GM23338 (cell line): ENCODE measurements around the gene LRRC3. TPM values are rescaled to one million over a fixed set of nuclear protein-coding genes. Genes with fewer than 3 reads are reported as not detected.

Source experiments
- ATAC-seq: fragments of 200-7000 bp; cut with Tn5 transposase; 3 replicates; pipeline ENCODE4 v1.9.1; 2020
- DNase-seq: peaks from one replicate; pipeline ENCODE4 v3.0.0-alpha.2; 2015; ENCODE audit warnings: low spot score
- H2AFZ ChIP-seq: fragments of 200-600 bp; sonication (generic); 2 replicates; pipeline ENCODE4 v1.8.0; 2016; ENCODE audit warnings: antibody characterized with exemption, mild to moderate bottlenecking, moderate library complexity
- H3F3A ChIP-seq: fragments of 200-600 bp; sonication (generic); replicated peaks from 2 replicates; pipeline ENCODE4 v1.8.0; 2017; ENCODE audit warnings: antibody characterized with exemption, mixed run types, low read depth
- H3K27ac ChIP-seq: fragments of 200-600 bp; sonication (generic); 2 replicates; pipeline ENCODE4 v1.6.1; 2016; ENCODE audit warnings: low read depth
- H3K27me3 ChIP-seq: fragments of 200-600 bp; sonication (generic); 2 replicates; pipeline ENCODE4 v1.8.0; 2016; ENCODE audit warnings: mild to moderate bottlenecking, mixed run types, moderate library complexity; ENCODE audit not compliant: insufficient read depth
- H3K36me3 ChIP-seq: fragments of 200-600 bp; sonication (generic); 2 replicates; pipeline ENCODE4 v1.8.0; 2016; ENCODE audit warnings: mild to moderate bottlenecking; ENCODE audit not compliant: insufficient read depth
- H3K4me1 ChIP-seq: fragments of 200-600 bp; sonication (generic); 2 replicates; pipeline ENCODE4 v1.8.0; 2016; ENCODE audit warnings: mild to moderate bottlenecking, moderate library complexity; ENCODE audit not compliant: insufficient read depth
- H3K4me2 ChIP-seq: fragments of 200-600 bp; sonication (generic); 2 replicates; pipeline ENCODE4 v1.7.1; 2017; ENCODE audit warnings: mixed run types
- H3K4me3 ChIP-seq: fragments of 200-600 bp; sonication (generic); 2 replicates; pipeline ENCODE4 v1.6.1; 2016; ENCODE audit warnings: mixed run types
- H3K79me2 ChIP-seq: fragments of 200-600 bp; sonication (generic); replicated peaks from 2 replicates; pipeline ENCODE4 v1.8.0; 2017; ENCODE audit warnings: mild to moderate bottlenecking; ENCODE audit not compliant: insufficient read depth
- H3K9me2 ChIP-seq: fragments of 200-600 bp; sonication (generic); 2 replicates; pipeline ENCODE4 v1.8.0; 2017; ENCODE audit not compliant: insufficient read depth
- H4K20me1 ChIP-seq: fragments of 200-600 bp; sonication (generic); replicated peaks from 2 replicates; pipeline ENCODE4 v1.8.0; 2017; ENCODE audit warnings: mild to moderate bottlenecking; ENCODE audit not compliant: insufficient read depth
- H3K27ac Mint-ChIP-seq: 2 replicates; pipeline ENCODE4 v1.8.0; 2020; ENCODE audit warnings: inconsistent platforms, mild to moderate bottlenecking, moderate library complexity, mixed read lengths
- H3K27me3 Mint-ChIP-seq: 3 replicates; pipeline ENCODE4 v1.8.0; 2022; ENCODE audit warnings: low read depth, mild to moderate bottlenecking, moderate library complexity, mixed read lengths, inconsistent platforms; ENCODE audit not compliant: insufficient read depth, poor library complexity
- H3K36me3 Mint-ChIP-seq: 3 replicates; pipeline ENCODE4 v1.8.0; 2021; ENCODE audit warnings: low read depth, mild to moderate bottlenecking, inconsistent platforms, moderate library complexity, mixed read lengths
- H3K4me1 Mint-ChIP-seq: 3 replicates; pipeline ENCODE4 v1.8.0; 2020; ENCODE audit warnings: mild to moderate bottlenecking, inconsistent platforms, mixed read lengths
- H3K4me3 Mint-ChIP-seq: 3 replicates; pipeline ENCODE4 v1.8.0; 2021; ENCODE audit warnings: moderate library complexity, mild to moderate bottlenecking, inconsistent platforms, mixed read lengths
- H3K9me3 Mint-ChIP-seq: 3 replicates; pipeline ENCODE4 v1.8.0; 2020; ENCODE audit warnings: moderate library complexity, mild to moderate bottlenecking, inconsistent platforms, mixed read lengths
- CTCF ChIP-seq, 2 experiments: fragments of 200-600 bp in 1 of 2; sonication (generic) in 1 of 2; conservative IDR thresholded peaks; 2 replicates each; pipeline versions ENCODE4 v1.5.1 to v1.6.1; 2016 to 2017; ENCODE audit warnings: antibody characterized with exemption in 2 of 2, low read depth in 2 of 2, mild to moderate bottlenecking in 2 of 2, moderate library complexity in 1 of 2
- EZH2 ChIP-seq: fragments of 200-600 bp; sonication (generic); IDR thresholded peaks from one replicate; pipeline ENCODE4 v1.8.0; 2017; ENCODE audit warnings: antibody characterized with exemption, mild to moderate bottlenecking, low read depth; ENCODE audit not compliant: unreplicated experiment
- EZH2phosphoT487 ChIP-seq: fragments of 200-600 bp; sonication (generic); IDR thresholded peaks from one replicate; pipeline ENCODE4 v1.8.1; 2018; ENCODE audit warnings: antibody characterized with exemption; ENCODE audit not compliant: unreplicated experiment
- JUNB ChIP-seq: IDR thresholded peaks from one replicate; pipeline ENCODE4 v1.6.1; 2016; ENCODE audit warnings: antibody characterized with exemption; ENCODE audit not compliant: unreplicated experiment
- NANOG ChIP-seq: IDR thresholded peaks from 2 replicates; pipeline ENCODE4 v1.6.1; 2016; ENCODE audit warnings: antibody characterized with exemption, borderline replicate concordance
- POLR2AphosphoS5 ChIP-seq: IDR thresholded peaks from 2 replicates; pipeline ENCODE4 v1.6.1; 2016; ENCODE audit warnings: antibody characterized with exemption, low read depth
- STAT1 ChIP-seq: IDR thresholded peaks from one replicate; pipeline ENCODE4 v1.6.1; 2016; ENCODE audit warnings: antibody characterized with exemption; ENCODE audit not compliant: unreplicated experiment
- ZNF114 ChIP-seq: fragments of 250-450 bp; sonication (Bioruptor Pico); IDR thresholded peaks from 2 replicates; pipeline ENCODE4 v1.5.0; 2020; ENCODE audit warnings: mild to moderate bottlenecking, moderate library complexity
- ZNF331 ChIP-seq: fragments of 250-450 bp; sonication (Bioruptor Pico); IDR thresholded peaks from 2 replicates; pipeline ENCODE4 v1.5.0; 2020; ENCODE audit warnings: low read depth, mild to moderate bottlenecking, moderate library complexity
- polyA plus RNA-seq: library from polyadenylated mRNA; unstranded; fragments of >200 nt; fragmentation: Nextera tagmentation; extraction: Ambion mirVana; gene quantifications from 2 replicates; pipeline ENCODE4 v1.2.1, GENCODE V29; 2016
- total RNA-seq: library from RNA; depleted of rRNA; stranded (reverse); fragments of >200 nt; shearing (Covaris generic); gene quantifications from 2 replicates; pipeline ENCODE4 v1.2.3, GENCODE V29; 2014
- TF ChIP-seq, protein P1 (sequence below): fragments of 250-450 bp; sonication (Bioruptor Pico); IDR thresholded peaks from 2 replicates; pipeline ENCODE4 v1.5.0; 2020; ENCODE audit warnings: mild to moderate bottlenecking, moderate library complexity
- TF ChIP-seq, protein P2 (sequence below): IDR thresholded peaks from 2 replicates; pipeline ENCODE4 v1.6.1; 2016; ENCODE audit warnings: antibody characterized with exemption

The LRRC3 gene
- total and polyA plus RNA-seq, 2 experiments from 2014 or later = 0.95 to 6.8 TPM

GRCh38 chr21:44433791-44434567, 21.3 kb upstream of the LRRC3 start (continued):
- TF ChIP-seq, protein P1, sequence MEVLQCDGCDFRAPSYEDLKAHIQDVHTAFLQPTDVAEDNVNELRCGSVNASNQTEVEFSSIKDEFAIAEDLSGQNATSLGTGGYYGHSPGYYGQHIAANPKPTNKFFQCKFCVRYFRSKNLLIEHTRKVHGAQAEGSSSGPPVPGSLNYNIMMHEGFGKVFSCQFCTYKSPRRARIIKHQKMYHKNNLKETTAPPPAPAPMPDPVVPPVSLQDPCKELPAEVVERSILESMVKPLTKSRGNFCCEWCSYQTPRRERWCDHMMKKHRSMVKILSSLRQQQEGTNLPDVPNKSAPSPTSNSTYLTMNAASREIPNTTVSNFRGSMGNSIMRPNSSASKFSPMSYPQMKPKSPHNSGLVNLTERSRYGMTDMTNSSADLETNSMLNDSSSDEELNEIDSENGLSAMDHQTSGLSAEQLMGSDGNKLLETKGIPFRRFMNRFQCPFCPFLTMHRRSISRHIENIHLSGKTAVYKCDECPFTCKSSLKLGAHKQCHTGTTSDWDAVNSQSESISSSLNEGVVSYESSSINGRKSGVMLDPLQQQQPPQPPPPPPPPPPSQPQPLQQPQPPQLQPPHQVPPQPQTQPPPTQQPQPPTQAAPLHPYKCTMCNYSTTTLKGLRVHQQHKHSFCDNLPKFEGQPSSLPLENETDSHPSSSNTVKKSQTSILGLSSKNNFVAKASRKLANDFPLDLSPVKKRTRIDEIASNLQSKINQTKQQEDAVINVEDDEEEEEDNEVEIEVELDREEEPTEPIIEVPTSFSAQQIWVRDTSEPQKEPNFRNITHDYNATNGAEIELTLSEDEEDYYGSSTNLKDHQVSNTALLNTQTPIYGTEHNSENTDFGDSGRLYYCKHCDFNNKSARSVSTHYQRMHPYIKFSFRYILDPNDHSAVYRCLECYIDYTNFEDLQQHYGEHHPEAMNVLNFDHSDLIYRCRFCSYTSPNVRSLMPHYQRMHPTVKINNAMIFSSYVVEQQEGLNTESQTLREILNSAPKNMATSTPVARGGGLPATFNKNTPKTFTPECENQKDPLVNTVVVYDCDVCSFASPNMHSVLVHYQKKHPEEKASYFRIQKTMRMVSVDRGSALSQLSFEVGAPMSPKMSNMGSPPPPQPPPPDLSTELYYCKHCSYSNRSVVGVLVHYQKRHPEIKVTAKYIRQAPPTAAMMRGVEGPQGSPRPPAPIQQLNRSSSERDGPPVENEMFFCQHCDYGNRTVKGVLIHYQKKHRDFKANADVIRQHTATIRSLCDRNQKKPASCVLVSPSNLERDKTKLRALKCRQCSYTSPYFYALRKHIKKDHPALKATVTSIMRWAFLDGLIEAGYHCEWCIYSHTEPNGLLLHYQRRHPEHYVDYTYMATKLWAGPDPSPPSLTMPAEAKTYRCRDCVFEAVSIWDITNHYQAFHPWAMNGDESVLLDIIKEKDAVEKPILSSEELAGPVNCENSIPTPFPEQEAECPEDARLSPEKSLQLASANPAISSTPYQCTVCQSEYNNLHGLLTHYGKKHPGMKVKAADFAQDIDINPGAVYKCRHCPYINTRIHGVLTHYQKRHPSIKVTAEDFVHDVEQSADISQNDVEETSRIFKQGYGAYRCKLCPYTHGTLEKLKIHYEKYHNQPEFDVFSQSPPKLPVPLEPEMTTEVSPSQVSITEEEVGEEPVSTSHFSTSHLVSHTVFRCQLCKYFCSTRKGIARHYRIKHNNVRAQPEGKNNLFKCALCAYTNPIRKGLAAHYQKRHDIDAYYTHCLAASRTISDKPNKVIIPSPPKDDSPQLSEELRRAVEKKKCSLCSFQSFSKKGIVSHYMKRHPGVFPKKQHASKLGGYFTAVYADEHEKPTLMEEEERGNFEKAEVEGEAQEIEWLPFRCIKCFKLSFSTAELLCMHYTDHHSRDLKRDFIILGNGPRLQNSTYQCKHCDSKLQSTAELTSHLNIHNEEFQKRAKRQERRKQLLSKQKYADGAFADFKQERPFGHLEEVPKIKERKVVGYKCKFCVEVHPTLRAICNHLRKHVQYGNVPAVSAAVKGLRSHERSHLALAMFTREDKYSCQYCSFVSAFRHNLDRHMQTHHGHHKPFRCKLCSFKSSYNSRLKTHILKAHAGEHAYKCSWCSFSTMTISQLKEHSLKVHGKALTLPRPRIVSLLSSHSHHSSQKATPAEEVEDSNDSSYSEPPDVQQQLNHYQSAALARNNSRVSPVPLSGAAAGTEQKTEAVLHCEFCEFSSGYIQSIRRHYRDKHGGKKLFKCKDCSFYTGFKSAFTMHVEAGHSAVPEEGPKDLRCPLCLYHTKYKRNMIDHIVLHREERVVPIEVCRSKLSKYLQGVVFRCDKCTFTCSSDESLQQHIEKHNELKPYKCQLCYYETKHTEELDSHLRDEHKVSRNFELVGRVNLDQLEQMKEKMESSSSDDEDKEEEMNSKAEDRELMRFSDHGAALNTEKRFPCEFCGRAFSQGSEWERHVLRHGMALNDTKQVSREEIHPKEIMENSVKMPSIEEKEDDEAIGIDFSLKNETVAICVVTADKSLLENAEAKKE (CRISPR knock-in tag) = no peak
- no peak for TF ChIP-seq POLR2AphosphoS5
- TF ChIP-seq, protein P2, sequence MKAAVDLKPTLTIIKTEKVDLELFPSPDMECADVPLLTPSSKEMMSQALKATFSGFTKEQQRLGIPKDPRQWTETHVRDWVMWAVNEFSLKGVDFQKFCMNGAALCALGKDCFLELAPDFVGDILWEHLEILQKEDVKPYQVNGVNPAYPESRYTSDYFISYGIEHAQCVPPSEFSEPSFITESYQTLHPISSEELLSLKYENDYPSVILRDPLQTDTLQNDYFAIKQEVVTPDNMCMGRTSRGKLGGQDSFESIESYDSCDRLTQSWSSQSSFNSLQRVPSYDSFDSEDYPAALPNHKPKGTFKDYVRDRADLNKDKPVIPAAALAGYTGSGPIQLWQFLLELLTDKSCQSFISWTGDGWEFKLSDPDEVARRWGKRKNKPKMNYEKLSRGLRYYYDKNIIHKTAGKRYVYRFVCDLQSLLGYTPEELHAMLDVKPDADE = no peak
- TF ChIP-seq EZH2phosphoT487 = no peak
- TF ChIP-seq ZNF114 (CRISPR knock-in tag) = no peak
- no peak for TF ChIP-seq EZH2

- H3K4me3 Mint-ChIP-seq = no peak overlapping the region
- no peak for TF ChIP-seq JUNB
- TF ChIP-seq POLR2AphosphoS5 = no peak
- no peak for TF ChIP-seq CTCF (conservative IDR thresholded peaks at IDR 0.05; ENCODE audit: low read depth in 2 of 2)
- no peak for TF ChIP-seq EZH2phosphoT487
- no peak for TF ChIP-seq NANOG
- TF ChIP-seq ZNF114 (CRISPR knock-in tag) = no peak
- TF ChIP-seq EZH2 = no peak
- no peak for TF ChIP-seq STAT1
- no peak for TF ChIP-seq ZNF331 (CRISPR knock-in tag)
- Histone ChIP-seq H3K4me3 (no peak overlapping the region), H3K9me2 (no peaks in the 10 kb centered on the region), H2AFZ (no peak overlapping the region), H3K36me3 (no peaks in the 10 kb centered on the region), H3K27ac (no peak overlapping the region), H3K27me3 (no peaks in the 10 kb centered on the region), H4K20me1 (no peaks in the 10 kb centered on the region), H3F3A (no peaks in the 10 kb centered on the region), H3K4me2 (no peak overlapping the region), H3K4me1 (no peaks in the 10 kb centered on the region), H3K79me2 (no peaks in the 10 kb centered on the region)
- H3K36me3 Mint-ChIP-seq = peaks cover 2% of the 10 kb centered on the region; the same call in 1 of the 3 replicates
- ATAC-seq = no peak
- H3K27me3 Mint-ChIP-seq = peaks cover 2% of the 10 kb centered on the region
- no peak for DNase-seq
- no peak overlapping the region for H3K27ac Mint-ChIP-seq
- no peaks in the 10 kb centered on the region for H3K4me1 Mint-ChIP-seq
- peaks cover 13% of the 10 kb centered on the region; the same call in 2 of the 3 replicates for H3K9me3 Mint-ChIP-seq
These were observed 20.8 kb upstream of the LRRC3 start for GRCh38 chr21:44434568-44434925.
